HG02610 (cell line): Measurements from ENCODE around the gene GSDME.

Experiments
- ATAC-seq: cut with Tn5 transposase; IDR thresholded peaks from one replicate; pipeline ENCODE4 v1.9.1; 2021; ENCODE audit warnings: mild to moderate bottlenecking, moderate library complexity; ENCODE audit not compliant: unreplicated experiment

Gene GSDME

DNA sequence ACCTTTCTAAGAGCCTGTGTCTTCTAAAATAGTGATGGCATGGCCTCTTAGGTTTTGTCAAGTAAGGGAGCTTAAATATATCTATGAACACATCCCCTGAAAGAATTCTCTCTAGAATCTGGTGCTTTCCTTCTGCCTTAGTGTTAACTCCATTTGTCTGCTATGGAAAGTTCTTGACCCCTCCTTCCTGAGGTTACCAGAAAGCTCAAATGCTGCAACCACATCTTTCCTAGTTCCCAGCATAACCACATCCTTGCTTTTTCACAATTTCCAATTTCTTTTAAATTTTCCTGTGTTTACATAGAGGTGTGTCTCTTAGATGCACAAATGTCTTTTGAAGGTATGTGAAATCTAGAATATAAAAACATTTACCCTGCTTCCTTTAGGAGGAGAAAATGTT, 16.4 kb upstream of the GSDME start:
- ATAC-seq = no peak

DNA sequence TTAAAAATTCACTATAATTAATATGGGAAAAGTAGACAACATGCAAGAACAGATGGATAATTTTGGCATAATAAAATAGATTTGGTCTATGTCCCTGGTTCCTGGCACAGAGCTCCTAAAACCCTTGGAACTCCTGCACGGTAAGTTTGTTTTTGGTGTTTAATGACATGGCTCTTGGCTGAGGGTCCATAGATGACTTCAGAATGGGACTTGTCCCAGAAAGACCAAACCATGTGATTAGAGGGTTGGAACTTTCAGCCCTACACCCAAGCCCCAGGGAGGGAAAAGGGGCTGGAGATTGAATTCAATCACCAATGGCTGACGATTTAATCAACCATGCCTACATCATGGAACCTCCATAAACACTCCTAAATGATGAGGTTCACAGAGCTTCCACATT, 12.6 kb upstream of the GSDME start:
- no peak for ATAC-seq

GRCh38 chr7:24769014-24769830, 12.0 kb upstream of the GSDME start:
- ATAC-seq = peak; percentile 71

DNA sequence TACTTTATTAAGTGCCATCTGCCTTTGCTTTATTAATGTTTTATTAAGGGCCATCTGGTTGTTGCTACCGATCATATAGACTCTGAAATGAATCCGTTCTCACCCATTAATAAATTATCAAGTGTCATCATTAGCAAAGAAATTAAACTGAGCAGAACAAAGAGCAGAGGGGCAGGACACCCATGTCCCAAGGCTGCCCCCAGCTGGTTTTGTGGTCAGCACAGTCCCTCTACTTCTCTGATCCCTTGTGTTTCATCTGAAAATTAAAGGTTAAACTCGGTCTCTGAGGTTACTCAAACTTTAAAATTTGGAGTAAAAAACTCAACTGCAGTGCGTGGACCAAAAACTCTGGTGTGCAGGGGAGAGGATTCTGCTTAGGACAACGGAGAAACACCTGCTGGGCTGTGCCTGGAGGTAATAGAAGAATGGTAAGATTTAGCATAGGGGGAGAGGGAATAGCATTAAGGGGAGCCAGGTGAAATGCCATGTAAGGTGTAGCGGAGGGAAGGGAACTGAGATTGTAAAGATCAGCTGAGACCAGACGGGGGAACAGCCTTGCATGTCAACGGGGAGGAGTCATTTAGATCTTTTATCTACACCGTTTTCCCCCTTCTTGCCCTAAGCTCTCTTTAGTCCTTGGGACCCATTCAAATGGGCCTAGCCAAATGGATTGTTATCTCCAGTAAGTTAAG, 10.8 kb upstream of the GSDME start:
- ATAC-seq = no peak

GRCh38 chr7:24764972-24765744, 7.9 kb upstream of the GSDME start:
- no peak for ATAC-seq

DNA sequence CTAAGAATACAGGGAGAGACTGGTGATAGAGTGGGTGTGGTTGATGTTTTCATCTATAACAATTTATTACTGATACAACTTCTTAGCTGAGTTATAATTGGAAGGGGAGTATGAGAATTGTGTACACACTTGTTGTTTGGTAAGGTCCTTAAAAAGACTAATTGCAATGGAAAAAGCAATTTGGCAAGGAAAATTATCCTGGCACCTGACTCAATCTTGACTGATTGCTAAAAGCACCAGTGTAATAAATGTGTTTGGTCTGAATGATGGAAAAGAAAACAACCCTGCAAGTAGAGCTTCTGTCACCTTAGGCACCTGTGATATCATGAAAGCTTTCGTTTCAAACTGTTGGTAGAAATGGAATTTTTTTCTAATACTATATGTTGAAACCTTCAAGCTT, 6.7 kb upstream of the GSDME start:
- no peak for ATAC-seq

DNA sequence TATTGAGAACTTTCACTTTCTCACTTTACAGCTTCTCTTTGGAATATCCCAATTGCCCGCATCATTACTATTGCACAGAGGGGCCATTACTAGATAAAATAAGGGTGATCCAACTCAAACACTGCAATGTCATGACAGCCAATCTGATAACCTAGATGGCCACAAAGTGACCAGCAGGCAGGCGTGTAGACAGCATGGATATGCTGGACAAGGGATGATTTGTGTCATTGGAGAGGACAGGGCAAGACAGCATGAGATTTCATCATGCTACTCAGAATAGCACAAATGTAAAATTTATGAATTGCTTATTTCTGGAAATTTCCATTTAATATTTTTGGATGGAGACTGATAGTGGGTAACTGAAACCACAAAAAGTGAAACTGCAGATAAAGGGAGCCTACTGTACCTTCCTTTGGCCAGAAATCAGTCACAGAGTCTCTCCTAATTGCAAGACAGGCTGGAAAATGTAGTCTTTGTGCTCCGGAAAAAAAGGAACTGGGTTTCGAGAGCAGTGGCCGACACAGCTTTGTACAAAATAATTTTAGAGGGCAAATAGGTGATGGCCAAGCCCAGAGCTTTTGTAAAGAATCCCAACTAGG, 6.1 kb upstream of the GSDME start:
- ATAC-seq = no peak

- ATAC-seq = no peak
Observed at GRCh38 chr7:24762771-24763170, 5.5 kb upstream of the GSDME start.

GRCh38 chr7:24760968-24761367, 3.7 kb upstream of the GSDME start:
- ATAC-seq = no peak

- ATAC-seq = peak; percentile 7
Observed at GRCh38 chr7:24756545-24757352, 515 bp downstream of the GSDME start.

GRCh38 chr7:24755541-24756407, 1.5 kb downstream of the GSDME start:
- peak; percentile 78 for ATAC-seq

- ATAC-seq = no peak
Observed at GRCh38 chr7:24754906-24755506, 2.3 kb downstream of the GSDME start.

DNA sequence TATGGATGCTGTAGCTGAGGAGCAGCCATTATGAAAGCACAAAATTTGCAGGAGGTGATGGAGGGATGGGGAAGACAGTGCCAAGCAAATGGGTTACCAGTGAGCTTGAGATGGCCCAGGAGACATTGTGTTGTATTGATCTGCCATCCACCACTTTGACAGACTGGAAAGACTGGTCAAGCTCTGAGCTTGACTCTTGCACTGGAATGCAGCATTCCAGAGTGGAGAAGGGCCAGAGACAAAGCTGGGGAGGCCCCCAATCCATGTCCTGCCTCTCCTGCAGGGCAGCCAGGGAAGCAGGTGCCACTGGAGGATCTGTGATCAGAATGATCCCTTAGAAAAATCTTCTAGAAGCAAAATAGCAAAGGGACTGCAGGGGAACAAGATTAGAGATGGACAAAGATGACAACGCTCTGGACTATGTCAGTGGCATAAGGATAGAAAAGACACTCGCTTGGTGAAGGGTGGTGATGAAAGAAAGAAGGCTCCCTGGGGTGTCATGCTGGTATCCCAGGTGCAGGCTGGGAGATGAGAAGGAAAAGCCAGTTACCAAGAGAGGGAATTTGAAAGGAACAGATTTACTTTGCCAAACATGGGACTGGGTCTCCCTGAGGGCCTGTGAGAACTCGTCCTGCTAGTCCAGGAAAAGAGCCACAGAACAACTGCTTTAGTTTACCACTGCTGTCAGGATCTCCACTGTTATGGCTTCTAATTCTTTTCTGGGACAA, 5.0 kb downstream of the GSDME start:
- ATAC-seq = no peak

DNA sequence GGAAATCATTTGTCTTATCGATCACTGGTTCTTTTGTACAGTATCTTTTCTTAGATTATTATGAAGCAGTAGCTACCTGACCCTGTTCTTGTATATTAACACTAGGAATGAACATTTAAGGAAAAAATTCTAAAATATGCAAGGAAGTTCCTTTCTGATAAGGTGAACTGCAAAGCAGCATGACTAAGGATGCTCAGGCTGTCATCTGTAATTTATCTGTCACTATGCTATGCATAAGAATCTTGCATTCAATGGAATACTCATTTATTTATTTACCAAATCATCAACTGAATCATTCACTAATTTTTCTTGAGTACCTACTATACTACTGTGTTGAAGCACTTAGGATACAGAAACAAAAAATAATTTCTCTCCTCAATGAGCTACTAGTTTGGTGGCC, 5.8 kb downstream of the GSDME start:
- no peak for ATAC-seq

GRCh38 chr7:24750441-24751055, 6.7 kb downstream of the GSDME start:
- ATAC-seq = no peak

- no peak for ATAC-seq
Observed at GRCh38 chr7:24748521-24748920, 8.7 kb downstream of the GSDME start.

- no peak for ATAC-seq
Observed at GRCh38 chr7:24745355-24745754, 11.9 kb downstream of the GSDME start.

- no peak for ATAC-seq
Observed at GRCh38 chr7:24743471-24743870, 13.8 kb downstream of the GSDME start.
